Measurements from ENCODE around the gene ATRNL1. TPM values are rescaled to one million over a fixed set of nuclear protein-coding genes. Genes with fewer than 3 reads are reported as not detected.

Gene ATRNL1
- total RNA-seq, 1 donor from 2014 or later: 2.9 TPM

GRCh38 chr10:115931309-115931708 lies 838.1 kb downstream of the ATRNL1 start:
- H3K9me3 ChIP-seq (replicated peaks): no peaks in the 10 kb centered on the region
- intact Hi-C loops (cut with micrococcal nuclease): no loop called here
- no peaks in the 10 kb centered on the region for H3K27me3 ChIP-seq (ENCODE audit: low read depth)
- H3K36me3 ChIP-seq: no peaks in the 10 kb centered on the region
- DNase-seq: no peak
- H3K4me1 ChIP-seq: no peaks in the 10 kb centered on the region
- no peak overlapping the region for H3K27ac ChIP-seq (replicated peaks)
- no peak overlapping the region for H3K4me3 ChIP-seq
- no peak for TF ChIP-seq CTCF (IDR thresholded peaks at IDR 0.05; ENCODE audit: borderline replicate concordance)

GRCh38 chr10:115932099-115932498 lies 838.9 kb downstream of the ATRNL1 start:
- Histone ChIP-seq H3K27ac (replicated peaks) (no peak overlapping the region), H3K27me3 (ENCODE audit: low read depth) (no peaks in the 10 kb centered on the region), H3K36me3 (no peaks in the 10 kb centered on the region), H3K4me3 (no peak overlapping the region), H3K4me1 (no peaks in the 10 kb centered on the region), H3K9me3 (replicated peaks) (no peaks in the 10 kb centered on the region)
- intact Hi-C loops (cut with micrococcal nuclease): no loop called here
- no peak for TF ChIP-seq CTCF (IDR thresholded peaks at IDR 0.05; ENCODE audit: borderline replicate concordance)
- no peak for DNase-seq

- TF ChIP-seq CTCF (IDR thresholded peaks at IDR 0.05; ENCODE audit: borderline replicate concordance): no peak
- Histone ChIP-seq H3K27ac (replicated peaks) (no peak overlapping the region), H3K27me3 (ENCODE audit: low read depth) (no peaks in the 10 kb centered on the region), H3K4me3 (no peak overlapping the region), H3K36me3 (no peaks in the 10 kb centered on the region), H3K9me3 (replicated peaks) (no peaks in the 10 kb centered on the region), H3K4me1 (no peaks in the 10 kb centered on the region)
- intact Hi-C loops (cut with micrococcal nuclease): no loop called here
- no peak for DNase-seq
Observed at GRCh38 chr10:115933098-115933497, 839.9 kb downstream of the ATRNL1 start.

GRCh38 chr10:115935731-115936130 lies 842.6 kb downstream of the ATRNL1 start:
- Histone ChIP-seq H3K27ac (replicated peaks) (no peak overlapping the region), H3K4me1 (no peaks in the 10 kb centered on the region), H3K4me3 (no peak overlapping the region), H3K27me3 (ENCODE audit: low read depth) (no peaks in the 10 kb centered on the region), H3K36me3 (no peaks in the 10 kb centered on the region), H3K9me3 (replicated peaks) (no peaks in the 10 kb centered on the region)
- no peak for DNase-seq
- TF ChIP-seq CTCF (IDR thresholded peaks at IDR 0.05; ENCODE audit: borderline replicate concordance): no peak
- intact Hi-C loops (cut with micrococcal nuclease): no loop called here

GRCh38 chr10:115936926-115937767 lies 844.0 kb downstream of the ATRNL1 start:
- no peaks in the 10 kb centered on the region for H3K27me3 ChIP-seq (ENCODE audit: low read depth)
- intact Hi-C loops (cut with micrococcal nuclease): no loop called here
- TF ChIP-seq CTCF (IDR thresholded peaks at IDR 0.05; ENCODE audit: borderline replicate concordance): no peak

More at GRCh38 chr10:115936926-115937767, 844.0 kb downstream of the ATRNL1 start:
- Histone ChIP-seq H3K4me1 (no peaks in the 10 kb centered on the region), H3K4me3 (no peak overlapping the region), H3K9me3 (replicated peaks) (no peaks in the 10 kb centered on the region), H3K36me3 (no peaks in the 10 kb centered on the region), H3K27ac (replicated peaks) (no peak overlapping the region)
- no peak for DNase-seq

All from left ventricle myocardium inferior (tissue), 1 donor.